T-cell (primary cell): Measurements from ENCODE around the gene ARHGAP21. TPM values are rescaled to one million over a fixed set of nuclear protein-coding genes. Genes with fewer than 3 reads are reported as not detected.

Source experiments
- ATAC-seq, 4 experiments: fragments of 200-7000 bp in 3 of 4; fragments of 150-1000 bp in 1 of 4; cut with Tn5 transposase; replicated peaks in 1 of 4; 1 replicate in 3 of 4; 2 replicates in 1 of 4; pipeline ENCODE4 v1.10.0; 2021; ENCODE audit warnings: moderate library complexity in 3 of 4, mild to moderate bottlenecking in 2 of 4, moderate number of reproducible peaks in 1 of 4
- CTCF ChIA-PET, 2 donors: fragments of 300-600 bp; sonication (Branson Sonifier 250); formaldehyde crosslinking; loops; one replicate each; lab custom pipeline; 2022; ENCODE audit warnings: antibody characterized with exemption in 2 of 2; lab: Charles Lee
- POLR2A ChIA-PET, 2 donors: fragments of 300-600 bp; sonication (Branson Sonifier 250); formaldehyde crosslinking; loops; one replicate each; lab custom pipeline; 2022; ENCODE audit warnings: antibody characterized with exemption in 2 of 2; lab: Charles Lee
- DNase-seq, 35 experiments: peaks; one replicate each; pipeline versions ENCODE4 v3.0.0 to v3.0.0-alpha.2; 2013 to 2023
- H3K27ac ChIP-seq: one replicate; pipeline ENCODE4 v1.5.1; 2013; ENCODE audit warnings: low read length
- H3K27me3 ChIP-seq, 2 experiments: replicated peaks in 1 of 2; 1 replicate in 1 of 2; 2 replicates in 1 of 2; pipeline versions ENCODE4 v1.6.1 to v1.7.0; 2013; ENCODE audit warnings: low read length in 1 of 2, mixed read lengths in 1 of 2; ENCODE audit not compliant: control insufficient read depth in 2 of 2, insufficient read depth in 2 of 2; ENCODE audit errors: extremely low read depth in 1 of 2
- H3K36me3 ChIP-seq, 2 donors: 1 replicate in 1 of 2; 2 replicates in 1 of 2; pipeline versions ENCODE4 v1.6.1 to v1.7.0; 2013; ENCODE audit warnings: low read length in 1 of 2; ENCODE audit not compliant: control insufficient read depth in 2 of 2, insufficient read depth in 1 of 2; ENCODE audit errors: extremely low read depth in 1 of 2
- H3K4me1 ChIP-seq, 2 experiments: 1 replicate in 1 of 2; 2 replicates in 1 of 2; pipeline versions ENCODE4 v1.6.1 to v1.7.0; 2013; ENCODE audit warnings: low read length in 2 of 2, mixed read lengths in 1 of 2; ENCODE audit not compliant: insufficient read depth in 2 of 2, control insufficient read depth in 1 of 2; ENCODE audit errors: extremely low read depth in 1 of 2
- H3K4me3 ChIP-seq, 2 donors: 1 replicate in 1 of 2; 2 replicates in 1 of 2; pipeline versions ENCODE4 v1.5.1 to v1.7.0; 2013; ENCODE audit warnings: mild to moderate bottlenecking in 2 of 2, low read length in 1 of 2, moderate library complexity in 1 of 2; ENCODE audit not compliant: control insufficient read depth in 1 of 2; ENCODE audit errors: extremely low read depth in 1 of 2
- H3K9me3 ChIP-seq: 2 replicates; pipeline ENCODE4 v1.7.0; 2013
- H3K27ac Mint-ChIP-seq, 2 donors: one replicate each; pipeline ENCODE4 v1.8.0; 2020 to 2021; ENCODE audit warnings: mild to moderate bottlenecking in 2 of 2, mixed read lengths in 2 of 2
- H3K27me3 Mint-ChIP-seq, 2 donors: one replicate each; pipeline ENCODE4 v1.8.0; 2021 to 2022; ENCODE audit warnings: mixed read lengths in 2 of 2
- H3K36me3 Mint-ChIP-seq: one replicate; pipeline ENCODE4 v1.8.0; 2021; ENCODE audit warnings: mixed read lengths
- H3K4me1 Mint-ChIP-seq, 3 donors: one replicate each; pipeline ENCODE4 v1.8.0; 2020 to 2022; ENCODE audit warnings: mixed read lengths in 3 of 3, mild to moderate bottlenecking in 1 of 3
- H3K4me3 Mint-ChIP-seq, 3 donors: one replicate each; pipeline ENCODE4 v1.8.0; 2020 to 2022; ENCODE audit warnings: mild to moderate bottlenecking in 3 of 3, mixed read lengths in 3 of 3, moderate library complexity in 3 of 3
- H3K9me3 Mint-ChIP-seq, 3 donors: one replicate each; pipeline ENCODE4 v1.8.0; 2020 to 2022; ENCODE audit warnings: mixed read lengths in 3 of 3
- WGBS: methylation state at CpG from one replicate; pipeline ENCODE4 v1.1.5; 2013; ENCODE audit warnings: missing lambda C conversion rate; ENCODE audit not compliant: insufficient coverage; 5-methylcytosine and 5-hydroxymethylcytosine counted together
- total RNA-seq, 35 experiments: library from RNA in 6 of 35; stranded (reverse) in 6 of 35; fragments of 120-200 nt in 1 of 35; gene quantifications; one replicate each; pipeline versions ENCODE4 v1.2.1 to v1.2.4 and lab custom pipeline; 2013 to 2026

ARHGAP21 gene
- total RNA-seq, 5 donors from 2014 or later (not counting 1 experiment from before 2014, with no cell fraction given): 19.1 to 45.8 (median 26.1) TPM

- Mint-ChIP-seq H3K27ac (no peak overlapping the region), H3K27me3 (no peaks in the 10 kb centered on the region), H3K36me3 (no peaks in the 10 kb centered on the region), H3K4me3 (no peak overlapping the region), H3K4me1 (peaks cover 0 to 2% (median 2%) of the 10 kb centered on the region in 3 donors), H3K9me3 (no peaks in the 10 kb centered on the region)
- ATAC-seq (peak; percentile 49 to 76 (median 54)), DNase-seq (peak in 2 of 35 experiments; percentile 2 to 17)
- Histone ChIP-seq H3K4me3 (no peak overlapping the region), H3K4me1 (peaks cover 0 to 8% of the 10 kb centered on the region in 2 experiments), H3K9me3 (no peaks in the 10 kb centered on the region), H3K27me3 (no peaks in the 10 kb centered on the region), H3K36me3 (no peaks in the 10 kb centered on the region), H3K27ac (no peak overlapping the region)
- ChIA-PET CTCF (interaction anchor here (1.1 to 1.3 kb wide), 2 partner anchors 13 to 435 kb away, joined by 3 to 4 read pairs; no protein-coding TSS in a partner anchor), POLR2A (interaction anchor here in 1 of 2 donors (0.5 to 0.6 kb wide), 2 partner anchors 430 to 446 kb away, joined by 3 to 4 read pairs; no protein-coding TSS in a partner anchor)
Observed at GRCh38 chr10:24645784-24646183, 77.9 kb downstream of the ARHGAP21 start.

GRCh38 chr10:24645022-24645421 lies 78.7 kb downstream of the ARHGAP21 start:
- Histone ChIP-seq H3K27ac (no peak overlapping the region), H3K4me3 (no peak overlapping the region), H3K9me3 (no peaks in the 10 kb centered on the region), H3K36me3 (no peaks in the 10 kb centered on the region), H3K27me3 (no peaks in the 10 kb centered on the region), H3K4me1 (peaks cover 0 to 8% of the 10 kb centered on the region in 2 experiments)
- Mint-ChIP-seq H3K4me1 (peaks cover 0 to 2% (median 2%) of the 10 kb centered on the region in 3 donors), H3K9me3 (no peaks in the 10 kb centered on the region), H3K27ac (no peak overlapping the region), H3K36me3 (no peaks in the 10 kb centered on the region), H3K27me3 (no peaks in the 10 kb centered on the region), H3K4me3 (no peak overlapping the region)
- ChIA-PET CTCF (no interaction called here), POLR2A (interaction anchor here in 1 of 2 donors (0.7 kb wide), 1 partner anchor 291 kb away, joined by 8 read pairs; no protein-coding TSS in a partner anchor)
- ATAC-seq (no peak), DNase-seq (no peak)

- ATAC-seq: no peak
- H3K4me3 Mint-ChIP-seq: no peak overlapping the region
- CTCF ChIA-PET: interaction anchor here (0.6 to 2.7 kb wide), 7 partner anchors 22 to 529 kb away, joined by 3 to 21 read pairs (median 7); no protein-coding TSS in a partner anchor
Observed at GRCh38 chr10:24643679-24644209, 79.9 kb downstream of the ARHGAP21 start.

GRCh38 chr10:24642921-24643678 lies 80.6 kb downstream of the ARHGAP21 start:
- H3K36me3 ChIP-seq: no peaks in the 10 kb centered on the region
- Mint-ChIP-seq H3K4me3 (no peak overlapping the region), H3K27me3 (no peaks in the 10 kb centered on the region), H3K9me3 (no peaks in the 10 kb centered on the region), H3K36me3 (no peaks in the 10 kb centered on the region), H3K27ac (no peak overlapping the region), H3K4me1 (peaks cover 0 to 2% (median 2%) of the 10 kb centered on the region in 3 donors)
- H3K27ac ChIP-seq: no peak overlapping the region
- no peaks in the 10 kb centered on the region for H3K27me3 ChIP-seq
- H3K4me3 ChIP-seq: no peak overlapping the region
- H3K9me3 ChIP-seq: no peaks in the 10 kb centered on the region
- ChIA-PET CTCF (interaction anchor here (0.5 to 2.7 kb wide), 9 partner anchors 20 to 438 kb away, joined by 3 to 21 read pairs (median 4); no protein-coding TSS in a partner anchor), POLR2A (no interaction called here)
- ATAC-seq: peak; percentile 78 to 85 (median 82)
- H3K4me1 ChIP-seq: peaks cover 0 to 8% of the 10 kb centered on the region in 2 experiments
- DNase-seq: peak in 2 of 35 experiments; percentile 28 to 75
- 38% methylated on average over 3 of the region's 6 CpGs for WGBS

More at GRCh38 chr10:24643679-24644209, 79.9 kb downstream of the ARHGAP21 start:
- Histone ChIP-seq H3K27ac (no peak overlapping the region), H3K36me3 (no peaks in the 10 kb centered on the region), H3K4me1 (peaks cover 0 to 8% of the 10 kb centered on the region in 2 experiments), H3K27me3 (no peaks in the 10 kb centered on the region), H3K9me3 (no peaks in the 10 kb centered on the region), H3K4me3 (no peak overlapping the region)
- H3K27ac Mint-ChIP-seq: no peak overlapping the region
- DNase-seq: no peak
- no peaks in the 10 kb centered on the region for H3K27me3 Mint-ChIP-seq
- H3K4me1 Mint-ChIP-seq: peaks cover 0 to 2% (median 2%) of the 10 kb centered on the region in 3 donors
- no peaks in the 10 kb centered on the region for H3K9me3 Mint-ChIP-seq
- H3K36me3 Mint-ChIP-seq: no peaks in the 10 kb centered on the region
- POLR2A ChIA-PET: interaction anchor here in 1 of 2 donors (0.6 kb wide), 1 partner anchor 51 kb away, joined by 3 read pairs; no protein-coding TSS in a partner anchor
- WGBS: 79% methylated on average over 6 of the region's 6 CpGs

- DNase-seq (no peak), ATAC-seq (no peak)
- Mint-ChIP-seq H3K4me3 (no peak overlapping the region), H3K36me3 (no peaks in the 10 kb centered on the region), H3K9me3 (no peaks in the 10 kb centered on the region), H3K27me3 (no peaks in the 10 kb centered on the region), H3K4me1 (peaks cover 0 to 2% (median 2%) of the 10 kb centered on the region in 3 donors), H3K27ac (no peak overlapping the region)
- H3K4me3 ChIP-seq: no peak overlapping the region
- no CpG with 5 or more reads among the region's 1 CpG for WGBS
- ChIA-PET CTCF (interaction anchor here in 1 of 2 donors (0.6 kb wide), 1 partner anchor 363 kb away, joined by 3 read pairs; no protein-coding TSS in a partner anchor), POLR2A (no interaction called here)
- no peaks in the 10 kb centered on the region for H3K36me3 ChIP-seq
- H3K27ac ChIP-seq: no peak overlapping the region
- H3K9me3 ChIP-seq: no peaks in the 10 kb centered on the region
- peaks cover 0 to 2% of the 10 kb centered on the region in 2 experiments for H3K4me1 ChIP-seq
- H3K27me3 ChIP-seq: no peaks in the 10 kb centered on the region
Observed at GRCh38 chr10:24639124-24639523, 84.6 kb downstream of the ARHGAP21 start.

- ChIA-PET POLR2A (no interaction called here), CTCF (no interaction called here)
- Histone ChIP-seq H3K27ac (no peak overlapping the region), H3K27me3 (no peaks in the 10 kb centered on the region), H3K9me3 (no peaks in the 10 kb centered on the region), H3K36me3 (peaks cover 0 to 2% of the 10 kb centered on the region in 2 donors), H3K4me1 (peaks cover 3 to 25% of the 10 kb centered on the region in 2 experiments), H3K4me3 (no peak overlapping the region)
- peaks cover 9 to 35% (median 27%) of the 10 kb centered on the region in 3 donors for H3K4me1 Mint-ChIP-seq
- no peaks in the 10 kb centered on the region for H3K27me3 Mint-ChIP-seq
- peaks cover 6% of the 10 kb centered on the region for H3K36me3 Mint-ChIP-seq
- DNase-seq: no peak
- ATAC-seq: no peak
- no peak overlapping the region for H3K4me3 Mint-ChIP-seq
- no CpG with 5 or more reads among the region's 4 CpGs for WGBS
- peak overlapping the region; percentile 2 to 40 for H3K27ac Mint-ChIP-seq
- H3K9me3 Mint-ChIP-seq: no peaks in the 10 kb centered on the region
Observed at GRCh38 chr10:24625778-24626177, 97.9 kb downstream of the ARHGAP21 start.
